Measurements from ENCODE around the gene WDR7.
A peak's percentile ranks its signal among the peaks of the same experiment; 100 is the strongest.
"Not testable (repeated sequence)": the region's sequence is repeated elsewhere in the genome, so short reads cannot be mapped to it uniquely, and the experiment has no call there.

Gene WDR7

DNA sequence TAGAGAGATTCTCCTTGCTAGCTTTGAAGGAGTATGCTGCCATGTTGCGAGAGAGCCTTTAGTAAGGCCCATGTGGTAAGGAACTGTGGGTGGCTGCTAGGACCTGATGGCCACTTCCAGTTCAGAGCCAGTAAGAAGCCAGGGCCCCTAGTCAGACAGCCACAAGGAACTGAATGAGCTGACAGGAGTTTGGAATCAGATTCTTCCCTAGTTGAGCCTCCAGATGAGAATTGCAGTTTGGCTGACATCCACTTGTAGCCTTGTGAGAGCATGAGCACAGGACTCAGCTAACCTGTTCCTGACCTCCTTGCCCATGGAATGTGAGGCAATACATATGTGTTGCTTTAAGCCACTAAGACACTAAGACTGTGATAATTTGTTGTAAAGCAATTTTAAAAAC is 1.2 kb upstream of the WDR7 start:
- H3K79me2 ChIP-seq (ENCODE audit: insufficient read depth, low read depth) = peaks cover 43% of the 10 kb centered on the region
- H3K4me3 ChIP-seq (IDR thresholded peaks at IDR 0.05; ENCODE audit: insufficient read depth, low read depth, low read length) = no peak overlapping the region
- H4K20me1 ChIP-seq (ENCODE audit: insufficient read depth) = no peaks in the 10 kb centered on the region
- TF ChIP-seq, protein P1, sequence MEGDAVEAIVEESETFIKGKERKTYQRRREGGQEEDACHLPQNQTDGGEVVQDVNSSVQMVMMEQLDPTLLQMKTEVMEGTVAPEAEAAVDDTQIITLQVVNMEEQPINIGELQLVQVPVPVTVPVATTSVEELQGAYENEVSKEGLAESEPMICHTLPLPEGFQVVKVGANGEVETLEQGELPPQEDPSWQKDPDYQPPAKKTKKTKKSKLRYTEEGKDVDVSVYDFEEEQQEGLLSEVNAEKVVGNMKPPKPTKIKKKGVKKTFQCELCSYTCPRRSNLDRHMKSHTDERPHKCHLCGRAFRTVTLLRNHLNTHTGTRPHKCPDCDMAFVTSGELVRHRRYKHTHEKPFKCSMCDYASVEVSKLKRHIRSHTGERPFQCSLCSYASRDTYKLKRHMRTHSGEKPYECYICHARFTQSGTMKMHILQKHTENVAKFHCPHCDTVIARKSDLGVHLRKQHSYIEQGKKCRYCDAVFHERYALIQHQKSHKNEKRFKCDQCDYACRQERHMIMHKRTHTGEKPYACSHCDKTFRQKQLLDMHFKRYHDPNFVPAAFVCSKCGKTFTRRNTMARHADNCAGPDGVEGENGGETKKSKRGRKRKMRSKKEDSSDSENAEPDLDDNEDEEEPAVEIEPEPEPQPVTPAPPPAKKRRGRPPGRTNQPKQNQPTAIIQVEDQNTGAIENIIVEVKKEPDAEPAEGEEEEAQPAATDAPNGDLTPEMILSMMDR (conservative IDR thresholded peaks at IDR 0.05; ENCODE audit: low read depth, low read length) = no peak
- H3K36me3 ChIP-seq (ENCODE audit: insufficient read depth) = no peaks in the 10 kb centered on the region
- no peak overlapping the region for H3K9ac ChIP-seq
- H2AFZ ChIP-seq (ENCODE audit: low read depth) = peak overlapping the region; percentile 92; the same call in 1 of the 2 replicates
- H3K27ac ChIP-seq = no peak overlapping the region
- no peaks in the 10 kb centered on the region for H3K27me3 ChIP-seq (ENCODE audit: insufficient read depth, low read depth)
- peak overlapping the region; percentile 89 for H3K4me2 ChIP-seq
- H3K4me1 ChIP-seq (ENCODE audit: low read depth, poor library complexity, severe bottlenecking) = peaks cover 31% of the 10 kb centered on the region

DNA sequence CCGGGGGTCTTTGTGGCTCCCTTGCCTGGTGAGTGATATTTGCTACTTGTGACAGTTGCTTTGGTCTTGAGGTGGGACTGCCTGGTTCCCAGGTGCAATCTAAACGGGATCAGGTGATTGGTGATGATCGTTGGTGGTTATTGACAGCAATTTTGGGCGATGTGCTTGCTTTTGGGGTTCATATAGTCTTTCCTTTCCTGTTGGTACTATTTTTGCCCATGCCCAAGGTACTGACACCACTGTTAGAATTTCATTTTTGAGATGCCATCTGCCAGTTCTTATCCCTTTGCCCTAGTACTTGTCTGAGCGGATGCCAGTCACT is 573 bp downstream of the WDR7 start:
- Histone ChIP-seq H3K27ac (peak overlapping the region; percentile 60), H2AFZ (ENCODE audit: low read depth) (peak overlapping the region; percentile 92), H3K79me2 (ENCODE audit: insufficient read depth, low read depth) (peaks cover 58% of the 10 kb centered on the region), H3K27me3 (ENCODE audit: insufficient read depth, low read depth) (no peaks in the 10 kb centered on the region), H4K20me1 (ENCODE audit: insufficient read depth) (no peaks in the 10 kb centered on the region), H3K36me3 (ENCODE audit: insufficient read depth) (no peaks in the 10 kb centered on the region), H3K9ac (peak overlapping the region; percentile 49), H3K4me3 (IDR thresholded peaks at IDR 0.05; ENCODE audit: insufficient read depth, low read depth, low read length) (peak overlapping the region; percentile 65), H3K4me2 (peak overlapping the region; percentile 96), H3K4me1 (ENCODE audit: low read depth, poor library complexity, severe bottlenecking) (peaks cover 20% of the 10 kb centered on the region)
- TF ChIP-seq, protein P1 (conservative IDR thresholded peaks at IDR 0.05; ENCODE audit: low read depth, low read length) = no peak

DNA sequence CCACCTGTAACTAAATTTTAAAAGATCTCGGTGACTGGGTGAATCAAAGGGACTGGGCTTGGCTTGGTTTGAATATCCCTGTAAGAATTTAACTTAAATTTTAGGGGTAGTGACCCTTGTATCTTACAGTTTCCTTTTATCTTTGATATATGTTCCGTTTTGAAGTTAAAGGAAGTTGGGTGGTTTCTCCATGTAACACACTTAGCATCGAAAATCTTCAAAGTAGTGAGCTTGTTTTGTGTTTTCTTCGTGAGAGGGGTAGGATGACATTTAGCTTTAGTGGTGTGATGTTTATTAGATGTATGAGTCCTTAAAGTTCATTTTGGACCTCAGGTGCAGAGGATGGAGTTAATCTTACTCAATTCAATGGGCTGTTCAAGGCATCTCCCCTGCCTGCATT is 1.6 kb downstream of the WDR7 start:
- no peaks in the 10 kb centered on the region for H4K20me1 ChIP-seq (ENCODE audit: insufficient read depth)
- H3K27me3 ChIP-seq (ENCODE audit: insufficient read depth, low read depth) = no peaks in the 10 kb centered on the region
- TF ChIP-seq, protein P1 (conservative IDR thresholded peaks at IDR 0.05; ENCODE audit: low read depth, low read length) = no peak
- H3K27ac ChIP-seq = no peak overlapping the region
- H3K9ac ChIP-seq = no peak overlapping the region
- no peak overlapping the region for H3K4me3 ChIP-seq (IDR thresholded peaks at IDR 0.05; ENCODE audit: insufficient read depth, low read depth, low read length)
- H2AFZ ChIP-seq (ENCODE audit: low read depth) = no peak overlapping the region
- H3K4me1 ChIP-seq (ENCODE audit: low read depth, poor library complexity, severe bottlenecking) = peaks cover 20% of the 10 kb centered on the region
- H3K4me2 ChIP-seq = peak overlapping the region; percentile 96; the same call in 1 of the 2 replicates
- H3K79me2 ChIP-seq (ENCODE audit: insufficient read depth, low read depth) = peaks cover 69% of the 10 kb centered on the region
- H3K36me3 ChIP-seq (ENCODE audit: insufficient read depth) = no peaks in the 10 kb centered on the region

DNA sequence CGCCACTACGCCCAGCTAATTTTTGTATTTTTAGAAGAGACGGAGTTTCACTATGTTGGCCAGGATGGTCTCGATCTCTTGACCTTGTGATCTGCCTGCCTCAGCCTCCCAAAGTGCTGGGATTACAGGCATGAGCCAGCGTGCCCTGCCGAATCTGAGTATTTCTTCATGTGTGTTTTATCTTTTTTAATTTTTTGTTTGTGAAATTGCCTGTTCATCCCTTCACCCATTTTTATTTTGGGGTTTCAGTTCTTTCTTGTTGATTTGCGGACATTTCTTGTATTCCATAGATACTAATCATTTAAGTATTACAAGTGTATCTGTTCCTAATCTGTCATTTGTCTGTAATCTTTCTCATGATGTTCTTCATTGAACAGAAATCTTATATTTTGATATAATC is 3.1 kb downstream of the WDR7 start:
- not testable (repeated sequence) for H3K27ac ChIP-seq; H3K9ac ChIP-seq; H3K27me3 ChIP-seq (ENCODE audit: insufficient read depth, low read depth); H3K4me3 ChIP-seq (IDR thresholded peaks at IDR 0.05; ENCODE audit: insufficient read depth, low read depth, low read length); H3K36me3 ChIP-seq (ENCODE audit: insufficient read depth); H3K4me2 ChIP-seq; H2AFZ ChIP-seq (ENCODE audit: low read depth); H4K20me1 ChIP-seq (ENCODE audit: insufficient read depth)
- Histone ChIP-seq H3K79me2 (ENCODE audit: insufficient read depth, low read depth) (peaks cover 74% of the 10 kb centered on the region), H3K4me1 (ENCODE audit: low read depth, poor library complexity, severe bottlenecking) (peaks cover 20% of the 10 kb centered on the region)

DNA sequence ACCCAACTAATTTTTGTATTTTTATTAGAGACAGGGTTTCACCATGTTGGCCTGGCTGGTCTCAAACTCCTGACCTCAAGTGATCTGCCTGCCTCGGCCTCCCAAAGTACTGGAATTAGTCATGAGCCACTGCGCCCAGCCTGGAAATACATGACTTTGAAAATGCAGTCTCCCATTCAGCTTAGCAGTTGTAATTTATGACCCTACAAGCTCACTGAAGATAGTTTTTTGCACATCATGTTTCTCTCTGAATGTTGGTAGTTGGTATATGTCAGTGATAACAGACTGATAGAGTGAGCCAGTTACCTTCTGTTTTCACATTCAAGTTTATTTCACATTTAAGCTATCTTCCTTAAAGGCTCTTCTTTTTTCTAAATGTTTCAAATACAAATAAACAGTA is 7.1 kb downstream of the WDR7 start:
- Histone ChIP-seq H3K79me2 (ENCODE audit: insufficient read depth, low read depth) (peaks cover 71% of the 10 kb centered on the region; the same call in 1 of the 2 replicates), H3K36me3 (ENCODE audit: insufficient read depth) (no peaks in the 10 kb centered on the region), H3K9ac (no peak overlapping the region), H3K4me3 (IDR thresholded peaks at IDR 0.05; ENCODE audit: insufficient read depth, low read depth, low read length) (no peak overlapping the region), H3K27me3 (ENCODE audit: insufficient read depth, low read depth) (no peaks in the 10 kb centered on the region), H3K4me1 (ENCODE audit: low read depth, poor library complexity, severe bottlenecking) (no peaks in the 10 kb centered on the region), H2AFZ (ENCODE audit: low read depth) (no peak overlapping the region), H3K4me2 (no peak overlapping the region), H3K27ac (no peak overlapping the region), H4K20me1 (ENCODE audit: insufficient read depth) (no peaks in the 10 kb centered on the region)
- TF ChIP-seq, protein P1 (conservative IDR thresholded peaks at IDR 0.05; ENCODE audit: low read depth, low read length) = no peak
